Measurements from ENCODE around the gene TAGLN. TPM values are rescaled to one million over a fixed set of nuclear protein-coding genes. Genes with fewer than 3 reads are reported as not detected.

TAGLN gene
- total RNA-seq, 2 donors from 2014 or later = 442 to 1,859 TPM

- H3K27ac ChIP-seq = no peak overlapping the region
- no peak for TF ChIP-seq CTCF (IDR thresholded peaks at IDR 0.05)
- H3K27me3 ChIP-seq = no peaks in the 10 kb centered on the region
- no peaks in the 10 kb centered on the region for H3K9me3 ChIP-seq
- H3K36me3 ChIP-seq = peaks cover 75% of the 10 kb centered on the region
- no peaks in the 10 kb centered on the region for H3K4me1 ChIP-seq
- DNase-seq (ENCODE audit: low spot score) = no peak
- H3K4me3 ChIP-seq = no peak overlapping the region
Measured at GRCh38 chr11:117187007-117187406, 12.2 kb upstream of the TAGLN start.

- Histone ChIP-seq H3K27ac (no peak overlapping the region), H3K27me3 (no peaks in the 10 kb centered on the region), H3K36me3 (peaks cover 75% of the 10 kb centered on the region), H3K4me1 (no peaks in the 10 kb centered on the region), H3K9me3 (no peaks in the 10 kb centered on the region), H3K4me3 (no peak overlapping the region)
- TF ChIP-seq CTCF (IDR thresholded peaks at IDR 0.05) = no peak
- DNase-seq (ENCODE audit: low spot score) = no peak
Measured at GRCh38 chr11:117187428-117187798, 11.8 kb upstream of the TAGLN start.

GRCh38 chr11:117187799-117188481 is 11.2 kb upstream of the TAGLN start:
- no peaks in the 10 kb centered on the region for H3K9me3 ChIP-seq
- peaks cover 75% of the 10 kb centered on the region for H3K36me3 ChIP-seq
- no peak for TF ChIP-seq CTCF (IDR thresholded peaks at IDR 0.05)
- H3K4me3 ChIP-seq = no peak overlapping the region
- H3K4me1 ChIP-seq = no peaks in the 10 kb centered on the region
- no peak overlapping the region for H3K27ac ChIP-seq
- H3K27me3 ChIP-seq = no peaks in the 10 kb centered on the region
- DNase-seq (ENCODE audit: low spot score) = no peak

DNA sequence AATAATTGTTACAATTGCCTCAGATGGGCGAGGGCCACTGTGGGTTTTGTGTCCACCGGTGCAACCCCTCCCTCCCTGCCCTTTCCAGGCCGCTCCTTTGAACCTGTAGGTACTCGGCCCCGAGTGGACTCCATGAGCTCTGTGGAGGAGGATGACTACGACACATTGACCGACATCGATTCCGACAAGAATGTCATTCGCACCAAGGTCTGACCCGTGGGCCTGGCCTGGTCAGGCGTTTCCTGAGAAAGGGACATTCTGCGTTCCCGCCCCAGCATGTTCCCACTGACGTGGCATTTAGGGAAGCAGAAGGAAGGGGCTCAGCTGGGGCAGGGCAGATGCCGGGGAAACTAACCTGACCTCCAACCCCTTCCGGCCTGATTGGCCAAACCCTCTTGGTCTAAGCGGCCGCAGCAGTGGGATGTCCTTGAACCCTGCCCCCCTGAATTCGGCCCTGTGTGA is 10.5 kb upstream of the TAGLN start:
- TF ChIP-seq CTCF (IDR thresholded peaks at IDR 0.05) = no peak
- no peak for DNase-seq (ENCODE audit: low spot score)
- Histone ChIP-seq H3K27me3 (no peaks in the 10 kb centered on the region), H3K9me3 (no peaks in the 10 kb centered on the region), H3K4me3 (no peak overlapping the region), H3K27ac (no peak overlapping the region), H3K4me1 (no peaks in the 10 kb centered on the region), H3K36me3 (peaks cover 77% of the 10 kb centered on the region)

- DNase-seq (ENCODE audit: low spot score) = no peak
- TF ChIP-seq CTCF (IDR thresholded peaks at IDR 0.05) = no peak
Measured at GRCh38 chr11:117189191-117189940, 9.8 kb upstream of the TAGLN start.

More at GRCh38 chr11:117189191-117189940, 9.8 kb upstream of the TAGLN start:
- H3K4me1 ChIP-seq = no peaks in the 10 kb centered on the region
- H3K36me3 ChIP-seq = peaks cover 84% of the 10 kb centered on the region
- H3K27me3 ChIP-seq = no peaks in the 10 kb centered on the region
- H3K27ac ChIP-seq = no peak overlapping the region
- no peaks in the 10 kb centered on the region for H3K9me3 ChIP-seq
- H3K4me3 ChIP-seq = no peak overlapping the region
